Ureter (tissue), 1 donor: ENCODE results near the gene IFT27. TPM values are rescaled to one million over a fixed set of nuclear protein-coding genes. Genes with fewer than 3 reads are reported as not detected.
"Not testable (repeated sequence)": the region's sequence is repeated elsewhere in the genome, so short reads cannot be mapped to it uniquely, and the experiment has no call there.

ENCODE experiments used
- DNase-seq: peaks from one replicate; pipeline ENCODE4 v3.0.0-alpha.2; 2020; ENCODE audit warnings: low spot score
- total RNA-seq: library from RNA; stranded (reverse); gene quantifications from one replicate; pipeline ENCODE4 v1.2.4, GENCODE V29; 2023
- donor health status: DM: yes; HTN: yes; CAD: no.

IFT27 gene
- total RNA-seq, 1 donor from 2014 or later = 41.2 TPM

- DNase-seq = no peak
Observed at GRCh38 chr22:36765131-36765942, 10.6 kb downstream of the IFT27 start.

- no peak for DNase-seq
Observed at GRCh38 chr22:36764641-36765040, 11.3 kb downstream of the IFT27 start.

- DNase-seq = no peak
Observed at GRCh38 chr22:36764060-36764459, 11.9 kb downstream of the IFT27 start.

GRCh38 chr22:36763576-36763975 lies 12.3 kb downstream of the IFT27 start:
- no peak for DNase-seq

- peak; percentile 63 for DNase-seq
Observed at GRCh38 chr22:36762687-36763260, 13.1 kb downstream of the IFT27 start.

- DNase-seq = no peak
Observed at GRCh38 chr22:36761553-36762240, 14.2 kb downstream of the IFT27 start.

- no peak for DNase-seq
Observed at GRCh38 chr22:36760786-36761185, 15.1 kb downstream of the IFT27 start.

- DNase-seq = no peak
Observed at GRCh38 chr22:36759481-36760159, 16.3 kb downstream of the IFT27 start.

GRCh38 chr22:36758792-36759271 lies 17.1 kb downstream of the IFT27 start:
- DNase-seq = no peak

- peak; percentile 79 for DNase-seq
Observed at GRCh38 chr22:36757668-36758211, 18.2 kb downstream of the IFT27 start.

- no peak for DNase-seq
Observed at GRCh38 chr22:36756746-36757655, 18.9 kb downstream of the IFT27 start.

GRCh38 chr22:36756031-36756430 lies 19.9 kb downstream of the IFT27 start:
- no peak for DNase-seq

- DNase-seq = no peak
Observed at GRCh38 chr22:36755316-36755715, 20.6 kb downstream of the IFT27 start.

GRCh38 chr22:36754881-36755280 lies 21.0 kb downstream of the IFT27 start:
- DNase-seq = not testable (repeated sequence)

GRCh38 chr22:36753916-36754315 lies 22.0 kb downstream of the IFT27 start:
- no peak for DNase-seq

GRCh38 chr22:36753120-36753802 lies 22.7 kb downstream of the IFT27 start:
- no peak for DNase-seq

GRCh38 chr22:36746375-36746970 lies 29.4 kb downstream of the IFT27 start:
- DNase-seq = no peak

GRCh38 chr22:36745301-36745995 lies 30.5 kb downstream of the IFT27 start:
- no peak for DNase-seq

- DNase-seq = no peak
Observed at GRCh38 chr22:36744791-36745190, 31.1 kb downstream of the IFT27 start.
